ENCODE measurements around the gene CDH13.

GRCh38 chr16:83083361-83083760, 456.6 kb downstream of the CDH13 start:
- TF ChIP-seq GABPA (IDR thresholded peaks at IDR 0.05; ENCODE audit: low read depth) (no peak), POLR2AphosphoS5 (IDR thresholded peaks at IDR 0.05; ENCODE audit: low read depth) (no peak), SPI1 (IDR thresholded peaks at IDR 0.05; ENCODE audit: borderline replicate concordance, low read depth) (no peak)
- TF ChIP-seq, protein P1, sequence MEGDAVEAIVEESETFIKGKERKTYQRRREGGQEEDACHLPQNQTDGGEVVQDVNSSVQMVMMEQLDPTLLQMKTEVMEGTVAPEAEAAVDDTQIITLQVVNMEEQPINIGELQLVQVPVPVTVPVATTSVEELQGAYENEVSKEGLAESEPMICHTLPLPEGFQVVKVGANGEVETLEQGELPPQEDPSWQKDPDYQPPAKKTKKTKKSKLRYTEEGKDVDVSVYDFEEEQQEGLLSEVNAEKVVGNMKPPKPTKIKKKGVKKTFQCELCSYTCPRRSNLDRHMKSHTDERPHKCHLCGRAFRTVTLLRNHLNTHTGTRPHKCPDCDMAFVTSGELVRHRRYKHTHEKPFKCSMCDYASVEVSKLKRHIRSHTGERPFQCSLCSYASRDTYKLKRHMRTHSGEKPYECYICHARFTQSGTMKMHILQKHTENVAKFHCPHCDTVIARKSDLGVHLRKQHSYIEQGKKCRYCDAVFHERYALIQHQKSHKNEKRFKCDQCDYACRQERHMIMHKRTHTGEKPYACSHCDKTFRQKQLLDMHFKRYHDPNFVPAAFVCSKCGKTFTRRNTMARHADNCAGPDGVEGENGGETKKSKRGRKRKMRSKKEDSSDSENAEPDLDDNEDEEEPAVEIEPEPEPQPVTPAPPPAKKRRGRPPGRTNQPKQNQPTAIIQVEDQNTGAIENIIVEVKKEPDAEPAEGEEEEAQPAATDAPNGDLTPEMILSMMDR (IDR thresholded peaks at IDR 0.05; ENCODE audit: insufficient read depth, low read length), result no peak
- TF ChIP-seq, protein P2, sequence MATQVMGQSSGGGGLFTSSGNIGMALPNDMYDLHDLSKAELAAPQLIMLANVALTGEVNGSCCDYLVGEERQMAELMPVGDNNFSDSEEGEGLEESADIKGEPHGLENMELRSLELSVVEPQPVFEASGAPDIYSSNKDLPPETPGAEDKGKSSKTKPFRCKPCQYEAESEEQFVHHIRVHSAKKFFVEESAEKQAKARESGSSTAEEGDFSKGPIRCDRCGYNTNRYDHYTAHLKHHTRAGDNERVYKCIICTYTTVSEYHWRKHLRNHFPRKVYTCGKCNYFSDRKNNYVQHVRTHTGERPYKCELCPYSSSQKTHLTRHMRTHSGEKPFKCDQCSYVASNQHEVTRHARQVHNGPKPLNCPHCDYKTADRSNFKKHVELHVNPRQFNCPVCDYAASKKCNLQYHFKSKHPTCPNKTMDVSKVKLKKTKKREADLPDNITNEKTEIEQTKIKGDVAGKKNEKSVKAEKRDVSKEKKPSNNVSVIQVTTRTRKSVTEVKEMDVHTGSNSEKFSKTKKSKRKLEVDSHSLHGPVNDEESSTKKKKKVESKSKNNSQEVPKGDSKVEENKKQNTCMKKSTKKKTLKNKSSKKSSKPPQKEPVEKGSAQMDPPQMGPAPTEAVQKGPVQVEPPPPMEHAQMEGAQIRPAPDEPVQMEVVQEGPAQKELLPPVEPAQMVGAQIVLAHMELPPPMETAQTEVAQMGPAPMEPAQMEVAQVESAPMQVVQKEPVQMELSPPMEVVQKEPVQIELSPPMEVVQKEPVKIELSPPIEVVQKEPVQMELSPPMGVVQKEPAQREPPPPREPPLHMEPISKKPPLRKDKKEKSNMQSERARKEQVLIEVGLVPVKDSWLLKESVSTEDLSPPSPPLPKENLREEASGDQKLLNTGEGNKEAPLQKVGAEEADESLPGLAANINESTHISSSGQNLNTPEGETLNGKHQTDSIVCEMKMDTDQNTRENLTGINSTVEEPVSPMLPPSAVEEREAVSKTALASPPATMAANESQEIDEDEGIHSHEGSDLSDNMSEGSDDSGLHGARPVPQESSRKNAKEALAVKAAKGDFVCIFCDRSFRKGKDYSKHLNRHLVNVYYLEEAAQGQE (IDR thresholded peaks at IDR 0.05; ENCODE audit: insufficient replicate concordance, low read depth), result no peak
